GM19463 (cell line): ENCODE measurements around the gene SLC10A6.

ENCODE experiments used
- ATAC-seq: cut with Tn5 transposase; IDR thresholded peaks from one replicate; pipeline ENCODE4 v1.9.1; 2021; ENCODE audit warnings: mild to moderate bottlenecking, moderate library complexity; ENCODE audit not compliant: unreplicated experiment

SLC10A6 gene

DNA sequence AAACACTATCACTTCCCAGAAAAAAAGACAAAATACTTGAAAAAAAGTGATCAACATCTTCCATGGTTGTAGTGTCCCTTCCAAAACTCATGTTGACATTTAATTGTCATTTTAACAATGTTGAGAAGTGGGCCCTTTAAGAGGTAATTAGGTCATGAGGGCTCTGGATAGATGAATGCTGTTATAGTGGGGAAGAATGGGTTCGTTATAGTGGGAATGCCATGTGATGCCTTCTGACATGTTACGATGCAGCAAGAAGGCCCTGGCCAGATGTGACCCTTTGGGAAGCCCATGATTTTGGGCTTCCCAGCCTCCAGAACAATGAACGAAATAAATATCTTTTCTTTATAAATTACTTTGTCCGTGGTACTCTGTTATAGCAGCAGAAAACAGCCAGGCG lies 4.0 kb upstream of the SLC10A6 start:
- ATAC-seq = no peak

DNA sequence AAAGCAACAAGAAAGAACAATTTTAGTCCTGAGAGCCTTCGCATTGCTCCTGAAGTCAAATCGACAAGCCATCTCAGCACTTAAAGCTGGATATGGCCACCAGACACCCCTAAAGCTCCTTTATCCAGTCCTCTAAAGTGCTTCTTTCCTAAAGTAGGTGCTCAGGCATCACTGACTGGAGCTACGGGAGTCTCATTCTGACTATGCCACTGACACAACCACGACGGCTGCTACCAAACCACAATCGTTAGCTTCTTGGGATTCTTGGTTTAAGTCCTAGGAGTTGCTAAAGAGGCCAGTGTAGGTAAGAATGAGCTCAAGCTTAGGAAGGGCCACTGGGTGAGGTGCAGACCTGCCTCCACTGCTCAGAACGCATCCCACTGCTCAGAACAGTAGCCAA lies 1.0 kb downstream of the SLC10A6 start:
- no peak for ATAC-seq

DNA sequence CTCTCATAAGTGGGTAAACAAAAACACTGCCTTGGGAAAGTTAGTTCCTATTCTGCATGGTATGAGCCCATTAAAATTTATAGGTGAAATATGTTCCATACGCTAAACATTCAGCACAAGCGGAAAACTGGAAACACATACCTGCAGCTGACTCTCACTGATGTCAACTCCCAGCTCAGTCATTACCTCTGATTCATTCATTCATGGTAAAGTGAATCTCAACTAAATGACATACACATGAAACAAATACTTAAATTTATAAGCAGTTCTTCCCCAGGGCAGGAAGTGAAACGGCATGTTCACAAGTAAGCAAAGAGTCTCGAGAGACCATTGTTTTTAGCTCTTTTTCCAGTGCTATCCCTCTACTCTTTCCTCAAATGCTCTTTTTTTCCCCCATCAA lies 1.6 kb downstream of the SLC10A6 start:
- ATAC-seq = no peak

DNA sequence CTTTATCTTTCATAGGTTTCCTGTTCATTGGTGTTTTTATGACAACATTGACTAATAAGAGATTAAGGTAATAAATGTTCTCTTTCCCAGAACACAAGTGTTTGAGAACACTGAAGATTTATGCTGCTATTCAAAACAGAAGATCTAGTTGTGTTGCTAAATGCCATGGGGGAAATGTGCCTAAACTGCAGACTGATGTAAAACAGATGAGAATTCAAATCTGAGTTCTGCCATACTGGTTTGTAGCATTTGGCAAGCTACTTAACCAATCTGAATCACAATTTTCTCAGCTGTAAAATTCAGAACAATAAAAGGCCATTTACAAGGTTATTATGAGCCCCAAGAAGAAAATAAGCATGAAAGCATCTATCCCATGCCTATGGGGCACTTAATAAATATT lies 2.3 kb downstream of the SLC10A6 start:
- no peak for ATAC-seq

DNA sequence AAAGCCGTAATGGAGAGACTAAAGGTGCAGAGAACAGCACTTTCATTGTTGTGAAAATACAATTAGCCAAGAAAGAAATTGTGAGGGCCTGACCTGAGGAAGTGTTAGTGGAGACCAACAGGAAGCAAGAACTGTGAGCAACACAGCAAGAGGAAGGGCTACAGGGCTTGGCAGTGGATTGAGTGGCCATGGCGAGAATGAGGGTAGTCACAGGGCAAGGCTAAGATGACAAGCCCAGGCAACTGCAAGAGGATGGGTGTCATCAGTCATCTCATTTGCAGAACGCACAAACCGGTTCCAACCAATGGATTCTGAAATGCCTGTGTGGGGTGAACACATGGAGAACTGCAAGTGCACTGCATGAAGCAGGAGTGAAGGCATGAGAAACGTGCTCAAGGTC lies 3.6 kb downstream of the SLC10A6 start:
- ATAC-seq = no peak

DNA sequence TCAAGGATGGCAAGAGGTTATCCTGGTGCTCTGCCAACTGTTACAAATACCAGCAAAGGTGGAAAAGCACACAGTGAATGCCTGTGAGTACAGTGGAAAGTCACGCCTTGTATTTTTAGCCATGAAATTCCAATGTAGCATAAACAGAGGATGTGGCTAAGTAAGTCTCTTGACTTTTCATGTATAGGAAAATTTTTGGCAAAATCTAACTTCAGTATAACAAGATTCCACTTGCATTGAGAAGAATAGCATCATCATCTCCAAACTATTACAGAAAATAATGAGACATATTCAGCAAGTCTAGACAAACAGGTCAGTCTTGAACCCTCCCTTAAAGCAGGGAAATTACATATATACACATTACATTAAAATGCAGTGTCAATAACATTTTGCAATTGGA lies 7.9 kb downstream of the SLC10A6 start:
- no peak for ATAC-seq

DNA sequence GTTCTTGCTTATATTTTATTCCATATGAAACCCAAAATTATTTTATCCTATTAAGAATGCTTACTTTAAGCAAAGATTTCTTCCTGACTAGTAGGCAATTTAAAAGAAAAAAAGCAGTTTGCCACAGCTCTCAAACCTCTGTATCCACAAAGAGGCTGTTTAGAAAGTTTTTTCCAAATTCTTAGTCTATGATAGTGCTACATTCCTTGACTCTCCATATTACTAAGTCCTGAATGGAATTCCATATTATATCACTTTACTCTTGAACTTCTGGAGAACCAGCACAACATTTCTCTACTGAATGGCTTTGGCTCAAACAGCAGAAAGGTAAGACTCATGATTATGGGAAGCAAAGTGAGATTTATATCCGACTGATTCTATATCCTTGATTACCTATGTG lies 8.3 kb downstream of the SLC10A6 start:
- no peak for ATAC-seq

DNA sequence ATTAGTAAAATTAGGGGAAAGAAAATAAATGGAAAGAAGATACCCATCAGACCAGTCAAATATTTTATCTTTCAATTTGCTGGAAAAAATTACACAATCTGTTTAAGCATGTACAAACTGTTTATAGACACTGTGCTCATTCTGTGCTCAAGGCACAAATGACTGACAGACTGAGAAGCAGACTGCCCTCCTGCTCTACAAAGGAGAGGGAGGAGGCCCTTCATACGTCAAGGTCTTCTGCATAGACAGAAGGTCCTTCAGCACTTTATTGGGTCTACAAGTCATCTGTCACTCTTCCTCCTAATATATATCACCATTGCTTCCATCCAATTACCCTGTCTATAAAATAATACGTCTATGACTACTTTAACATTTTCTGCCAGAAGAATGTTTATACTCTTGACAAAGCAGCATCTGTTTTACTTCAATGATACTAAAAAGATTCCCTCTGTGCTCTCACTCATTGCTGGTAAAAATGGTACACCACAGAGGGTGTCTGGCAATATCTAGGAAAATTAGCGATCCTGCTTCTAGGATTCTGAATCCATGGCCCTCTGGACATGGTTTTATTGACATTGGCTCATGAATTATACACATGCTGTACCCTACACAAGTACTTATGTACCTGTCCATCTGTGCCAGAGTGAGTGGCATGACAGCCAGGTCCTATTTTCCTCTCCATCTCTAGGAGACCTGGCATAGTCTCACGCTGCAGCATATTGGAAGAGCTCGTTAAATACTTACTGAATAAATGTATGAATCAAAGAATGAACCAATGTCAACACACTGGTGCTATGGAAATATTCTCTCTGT lies 11.3 kb downstream of the SLC10A6 start:
- no peak for ATAC-seq

DNA sequence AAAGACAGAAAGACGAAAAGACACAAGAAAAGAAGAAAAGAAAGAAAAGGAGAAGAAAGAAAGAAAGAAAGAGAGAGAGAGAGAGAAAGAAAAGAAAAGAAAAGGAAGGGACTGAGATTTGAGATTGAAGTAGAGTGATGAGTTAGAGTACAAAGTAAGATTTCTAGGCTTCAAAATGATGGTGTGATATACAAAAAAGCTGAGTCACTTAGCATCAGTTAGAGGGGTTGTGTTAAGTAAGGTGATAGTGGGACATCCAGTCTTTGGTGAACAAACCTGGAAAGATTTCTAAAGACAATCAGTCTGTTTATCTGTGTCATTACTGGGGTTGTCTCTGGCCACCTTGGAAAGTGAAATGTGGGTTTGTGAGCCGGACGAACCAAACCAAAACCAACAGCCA lies 13.5 kb downstream of the SLC10A6 start:
- ATAC-seq = no peak

DNA sequence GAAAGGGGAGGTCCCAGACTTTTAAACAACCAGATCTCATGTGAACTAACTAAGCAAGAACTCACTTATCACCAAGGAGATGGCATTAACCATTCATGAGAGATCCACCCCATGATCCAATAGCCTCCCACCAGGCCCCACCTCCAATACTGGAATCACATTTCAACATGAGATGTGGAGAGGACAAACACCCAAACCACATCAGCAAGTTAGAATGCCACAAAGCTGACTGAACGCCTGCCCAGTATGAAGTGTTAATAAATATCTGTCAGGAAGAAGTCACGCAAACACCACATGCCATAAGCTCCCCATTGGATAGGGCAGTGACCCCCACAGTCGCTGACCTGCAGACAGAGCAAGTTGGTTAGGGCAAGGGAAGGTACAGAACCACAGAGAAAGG lies 14.3 kb downstream of the SLC10A6 start:
- no peak for ATAC-seq

DNA sequence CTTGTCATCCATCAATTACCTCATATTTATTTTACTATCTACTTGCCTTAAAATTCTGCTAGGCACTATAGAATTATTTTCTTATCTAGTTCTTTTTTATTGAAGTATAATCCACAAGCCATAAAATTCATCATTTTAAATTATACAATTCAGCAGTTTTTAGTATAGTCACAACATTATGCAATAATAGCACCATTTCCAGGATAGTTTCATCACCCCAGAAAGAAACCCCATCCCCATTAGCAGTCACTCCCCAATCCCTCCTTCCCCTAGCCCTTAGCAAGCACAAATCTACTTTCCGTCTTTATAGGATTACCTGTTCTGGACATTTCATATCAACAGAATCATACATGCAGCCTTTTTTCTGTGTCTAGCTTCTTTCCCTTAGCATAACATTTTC lies 15.6 kb downstream of the SLC10A6 start:
- ATAC-seq = no peak

DNA sequence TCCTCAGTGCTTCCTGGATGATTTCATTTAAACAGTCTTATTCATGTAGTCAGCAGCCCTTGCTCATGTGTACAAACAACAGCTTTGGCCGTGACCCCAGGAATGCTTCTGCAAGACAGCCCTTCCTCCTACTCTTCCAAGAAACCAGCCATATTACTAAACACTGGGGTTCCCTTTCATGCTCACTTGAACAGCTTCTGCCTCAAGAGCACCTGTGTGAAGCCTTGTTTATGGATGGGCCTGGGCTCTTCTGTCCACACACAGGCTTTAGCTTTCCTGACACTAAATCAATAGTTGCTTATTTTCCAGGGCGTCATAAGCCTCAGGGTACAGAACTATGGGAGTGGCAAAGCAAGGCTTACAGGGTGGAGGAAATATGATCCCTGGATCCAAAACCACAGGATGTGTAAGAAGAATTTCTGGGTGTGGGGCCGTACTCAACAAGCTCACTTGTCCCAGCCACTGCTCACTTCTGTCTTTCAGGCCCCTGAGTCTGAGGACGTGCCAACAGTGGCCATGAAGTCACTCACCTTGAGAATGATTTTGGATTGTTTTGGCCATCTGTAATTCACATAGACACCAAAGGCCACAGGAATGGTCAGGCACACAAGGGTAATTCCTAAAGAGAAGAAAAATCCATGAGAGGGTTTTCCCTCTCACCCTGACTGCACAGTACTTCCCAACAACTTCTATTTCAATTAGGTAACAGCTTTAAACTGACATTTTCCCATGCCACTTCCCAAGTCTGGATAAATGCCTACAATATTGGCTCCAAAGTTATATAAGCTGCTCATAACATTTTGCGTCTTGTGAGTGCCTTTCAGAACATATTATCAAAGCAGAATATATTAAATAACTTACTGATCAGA lies 17.7 kb downstream of the SLC10A6 start:
- no peak for ATAC-seq

DNA sequence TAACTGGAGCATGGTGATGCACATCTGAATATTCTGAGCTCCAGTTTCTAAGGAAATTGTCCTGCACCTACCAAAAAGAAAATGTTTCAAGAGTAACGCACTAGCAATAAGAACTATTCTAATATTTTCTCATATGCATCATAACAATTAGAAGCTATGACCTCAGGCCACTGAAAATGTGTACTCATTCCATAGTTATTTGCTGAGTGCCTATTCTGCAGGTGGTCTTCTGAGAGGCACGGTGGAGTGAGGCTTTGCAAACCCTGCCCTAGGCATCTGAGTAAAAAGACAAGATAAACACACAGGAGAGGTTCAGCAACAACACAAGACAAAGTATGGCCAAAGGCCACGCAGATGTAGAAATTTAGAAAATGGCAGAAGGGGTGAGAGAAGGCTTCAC lies 23.7 kb downstream of the SLC10A6 start:
- ATAC-seq = no peak

DNA sequence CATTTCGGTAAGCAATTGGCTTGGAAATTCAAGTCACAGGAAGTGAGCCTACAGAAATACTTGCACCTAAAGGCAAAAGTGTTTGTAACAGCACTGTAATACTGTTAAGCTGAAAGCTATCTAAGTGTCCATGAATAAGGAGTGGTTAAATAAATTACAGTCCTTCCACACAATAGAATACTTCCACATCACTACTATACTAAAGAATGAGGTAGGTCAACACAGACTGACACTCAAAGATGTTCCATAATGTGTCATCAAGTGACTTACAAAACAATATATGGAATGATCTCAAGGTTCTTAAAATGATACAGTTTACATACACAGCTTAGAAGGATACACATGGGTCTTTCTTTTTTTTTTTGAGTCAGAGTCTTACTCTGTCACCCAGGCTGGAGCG lies 27.0 kb downstream of the SLC10A6 start:
- no peak for ATAC-seq

DNA sequence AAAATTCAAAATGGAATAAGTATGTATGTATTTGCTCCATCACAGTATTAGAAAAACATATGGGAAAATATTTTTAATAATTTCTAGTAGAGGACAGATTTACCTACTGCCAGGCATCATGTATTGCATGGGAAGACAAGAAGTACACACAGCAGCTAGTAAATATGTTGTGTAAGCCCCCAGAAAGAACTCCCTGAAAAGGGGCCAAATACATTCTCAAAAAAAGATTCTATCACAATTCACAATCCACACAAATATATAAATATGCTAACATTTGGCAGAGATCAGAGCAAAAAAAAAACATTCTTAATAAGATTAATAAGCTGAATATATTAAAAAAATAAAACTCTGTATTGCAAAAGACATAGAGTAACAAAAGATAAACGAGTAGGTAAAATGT lies 28.0 kb downstream of the SLC10A6 start:
- no peak for ATAC-seq

DNA sequence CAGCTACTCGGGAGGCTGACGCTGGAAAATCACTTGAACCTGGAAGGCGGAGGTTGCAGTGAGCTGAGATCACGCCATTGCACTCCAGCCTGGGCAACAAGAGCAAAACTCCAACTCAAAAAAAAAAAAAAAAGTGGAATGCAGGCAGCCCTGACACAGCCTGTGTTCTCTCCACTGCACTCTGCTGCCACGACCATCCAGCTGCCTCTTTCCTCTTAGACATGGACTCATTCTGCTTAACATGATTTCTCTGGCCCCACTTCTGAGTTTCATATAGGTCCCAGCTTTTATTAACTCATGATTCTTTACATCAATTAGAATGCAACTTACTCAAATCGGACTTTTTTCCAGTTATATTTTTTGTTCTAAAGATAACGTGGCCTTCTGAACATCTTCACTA lies 29.6 kb downstream of the SLC10A6 start:
- no peak for ATAC-seq

DNA sequence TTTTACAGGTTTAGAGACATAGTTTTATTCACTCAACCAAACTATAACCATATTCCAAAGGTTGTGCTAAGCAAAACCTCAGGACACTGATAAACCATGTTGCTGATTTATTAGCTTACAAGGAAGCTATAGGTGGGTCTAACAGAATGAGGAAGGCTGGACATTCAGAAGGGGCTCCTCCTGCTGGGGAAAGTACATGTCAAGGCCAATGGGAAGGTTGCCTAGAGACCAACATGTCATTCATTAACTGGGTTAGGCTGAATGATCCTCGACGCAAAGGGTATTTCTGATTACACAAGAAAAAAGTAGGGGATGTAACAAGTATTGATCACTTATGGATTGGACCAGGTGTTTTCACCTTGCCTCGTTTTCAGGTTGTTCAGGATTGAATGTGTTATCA lies 30.3 kb downstream of the SLC10A6 start:
- no peak for ATAC-seq

DNA sequence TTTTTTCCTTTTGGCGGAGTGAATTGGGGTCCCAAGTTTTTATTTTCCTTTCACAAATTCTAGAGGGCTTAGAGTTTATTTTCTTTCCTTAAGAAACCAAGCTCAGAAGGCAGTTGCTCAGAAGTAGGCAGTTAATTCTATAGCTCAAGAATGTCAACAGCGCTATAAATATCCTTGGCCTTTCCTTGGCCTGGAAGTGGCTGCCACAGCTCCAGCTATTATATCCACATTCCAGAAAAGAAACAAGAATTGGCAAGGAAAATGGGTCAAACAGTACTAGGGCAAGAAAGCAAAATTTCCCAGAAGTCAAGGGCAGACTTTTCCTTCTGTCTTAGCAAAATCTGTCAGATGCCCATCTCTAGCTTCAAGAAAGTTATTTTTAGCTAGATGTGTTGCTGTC lies 31.0 kb downstream of the SLC10A6 start:
- ATAC-seq = no peak

DNA sequence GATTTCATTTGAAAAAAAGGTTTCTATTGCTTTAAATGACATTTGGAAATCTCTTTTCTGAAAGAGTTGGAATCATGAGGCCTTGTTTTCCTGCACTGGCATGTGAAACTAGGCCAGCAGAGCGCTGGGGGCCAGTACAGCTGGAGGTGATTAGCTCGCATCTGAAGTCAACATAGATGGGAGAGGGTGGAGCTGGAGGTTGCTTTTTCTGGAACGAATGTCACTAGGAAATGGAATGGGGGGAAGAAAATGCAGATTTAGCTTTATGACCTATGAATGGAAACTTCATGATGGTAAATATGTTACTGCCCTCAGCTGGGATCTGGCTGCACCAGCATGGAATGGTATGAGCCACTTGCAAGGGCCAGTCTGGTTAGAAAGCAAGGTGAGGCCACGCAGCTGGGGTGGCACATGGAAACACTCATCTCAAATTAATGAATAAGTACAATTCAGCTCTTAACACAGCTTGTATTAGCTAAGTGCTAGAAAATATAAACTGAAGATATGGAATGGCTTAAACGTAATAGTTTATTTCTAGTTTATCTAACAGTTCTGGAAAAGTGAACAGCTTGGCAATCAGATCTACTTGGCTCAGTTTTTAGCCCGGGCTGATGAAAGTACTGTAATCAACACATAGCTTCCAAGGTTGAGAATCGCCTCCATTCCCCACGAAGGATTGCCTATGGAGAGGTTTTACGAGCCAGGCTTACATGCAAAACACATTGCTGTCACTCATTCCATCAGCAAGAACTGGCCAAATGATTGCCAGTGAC lies 32.5 kb downstream of the SLC10A6 start:
- ATAC-seq = no peak

DNA sequence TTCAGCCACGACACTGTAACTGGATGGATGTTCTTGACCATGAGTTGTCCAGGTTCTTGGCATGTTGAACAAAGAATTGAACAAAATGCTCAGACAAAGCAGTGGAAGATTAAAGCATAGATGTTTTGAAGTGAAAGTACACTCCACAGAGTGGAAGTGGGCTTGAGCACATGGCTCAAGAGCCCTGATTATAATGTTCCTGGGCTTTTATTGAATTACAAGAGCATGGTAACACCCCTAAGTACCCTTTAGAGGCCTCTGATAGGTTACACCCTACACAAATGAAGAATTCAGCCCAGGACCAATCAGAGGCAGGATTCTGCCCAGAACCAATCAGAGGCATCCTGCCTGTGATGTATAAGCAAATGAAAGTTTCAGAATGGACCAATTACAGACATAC lies 33.5 kb downstream of the SLC10A6 start:
- no peak for ATAC-seq

DNA sequence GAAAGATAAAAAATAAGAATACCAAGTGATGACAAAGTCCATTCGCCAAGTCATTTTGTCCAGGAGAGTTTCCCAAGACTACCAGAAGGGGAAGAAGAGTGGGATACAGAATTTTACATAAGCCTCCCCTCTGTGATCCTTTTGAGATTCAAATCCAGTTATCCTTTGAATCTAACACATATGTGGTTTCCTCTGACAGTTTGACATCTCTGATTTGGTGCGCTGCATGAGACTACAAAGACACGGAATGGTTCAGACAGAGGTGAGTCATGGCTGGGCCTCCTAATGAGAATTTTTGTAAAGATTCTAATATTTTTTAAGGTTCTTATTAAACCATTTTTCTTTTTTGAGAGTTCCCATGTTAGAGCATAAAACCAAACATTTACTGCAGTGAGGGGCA lies 38.3 kb downstream of the SLC10A6 start:
- ATAC-seq = no peak

DNA sequence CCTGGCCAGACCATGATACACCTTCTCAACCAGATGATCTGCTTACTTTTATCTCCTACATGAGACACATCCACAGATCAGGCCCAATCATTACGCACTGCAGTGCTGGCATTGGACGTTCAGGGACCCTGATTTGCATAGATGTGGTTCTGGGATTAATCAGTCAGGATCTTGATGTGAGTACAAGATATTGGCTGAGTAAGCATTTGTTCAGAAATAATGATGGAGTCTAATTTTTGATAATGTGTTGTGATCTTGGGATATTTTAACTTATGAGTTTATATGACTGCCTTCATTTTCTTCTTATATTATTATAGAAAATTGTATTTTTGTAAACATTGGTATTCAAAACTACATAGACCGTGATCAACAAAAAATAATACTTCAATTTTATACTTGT lies 39.4 kb downstream of the SLC10A6 start:
- ATAC-seq = no peak
